GM12892 (cell line): Measurements from ENCODE around the gene SPRR2G.

Source experiments
- POLR2A ChIP-seq: IDR thresholded peaks from 2 replicates; pipeline ENCODE4 v1.6.1; 2011; ENCODE audit warnings: low read depth, low read length, control low read depth
- POLR2AphosphoS5 ChIP-seq: IDR thresholded peaks from 2 replicates; pipeline ENCODE4 v1.6.1; 2011; ENCODE audit warnings: low read depth, low read length, control low read depth

GRCh38 chr1:153178922-153179321 lies 28.2 kb upstream of the SPRR2G start:
- TF ChIP-seq POLR2A: no peak
- TF ChIP-seq POLR2AphosphoS5: no peak
